Nephron (organoid): ENCODE measurements around the gene GCG.

Experiments used
- H3K27ac Mint-ChIP-seq, 3 experiments: 2 replicates each; pipeline ENCODE4 v1.8.0; 2020; ENCODE audit warnings: mixed read lengths in 3 of 3, mild to moderate bottlenecking in 2 of 3, moderate library complexity in 1 of 3
- H3K27me3 Mint-ChIP-seq: 2 replicates; pipeline ENCODE4 v1.8.0; 2021; ENCODE audit warnings: low read depth, mild to moderate bottlenecking, moderate library complexity, mixed read lengths
- H3K36me3 Mint-ChIP-seq: 2 replicates; pipeline ENCODE4 v1.8.0; 2020; ENCODE audit warnings: low read depth, mixed read lengths
- H3K4me1 Mint-ChIP-seq: 2 replicates; pipeline ENCODE4 v1.8.0; 2020; ENCODE audit warnings: mixed read lengths
- H3K4me3 Mint-ChIP-seq, 3 experiments: 2 replicates each; pipeline ENCODE4 v1.8.0; 2020; ENCODE audit warnings: mild to moderate bottlenecking in 3 of 3, mixed read lengths in 3 of 3, moderate library complexity in 2 of 3
- H3K9me3 Mint-ChIP-seq: 2 replicates; pipeline ENCODE4 v1.8.0; 2020; ENCODE audit warnings: mixed read lengths
- CTCF ChIP-seq, 3 experiments: fragments of 200-600 bp; sonication (generic); IDR thresholded peaks; one replicate each; pipeline ENCODE4 v1.5.0; 2021; ENCODE audit warnings: antibody characterized with exemption in 3 of 3; ENCODE audit not compliant: unreplicated experiment in 3 of 3

Gene GCG

DNA sequence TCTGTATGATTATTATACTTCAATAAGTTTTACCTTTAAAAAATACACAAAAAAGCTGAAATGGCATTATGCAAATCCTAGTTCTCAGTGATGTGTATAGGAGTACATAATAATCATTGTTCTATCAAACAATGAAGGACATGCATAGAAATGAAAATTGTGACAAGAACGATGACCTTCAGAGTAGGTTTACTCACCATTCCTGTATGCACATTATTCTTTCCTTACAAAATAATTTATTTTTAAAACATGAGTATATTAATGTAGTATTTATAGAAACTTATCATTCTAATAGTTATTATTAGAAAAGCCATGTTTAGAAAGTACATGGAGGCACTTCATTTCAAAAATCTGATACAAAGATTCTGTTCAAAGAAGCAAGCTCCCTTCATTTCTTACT is 45.3 kb downstream of the GCG start:
- H3K36me3 Mint-ChIP-seq: no peaks in the 10 kb centered on the region
- H3K27me3 Mint-ChIP-seq: no peaks in the 10 kb centered on the region
- TF ChIP-seq CTCF (IDR thresholded peaks at IDR 0.05; ENCODE audit: unreplicated experiment in 3 of 3): no peak
- no peaks in the 10 kb centered on the region for H3K9me3 Mint-ChIP-seq
- H3K4me1 Mint-ChIP-seq: no peaks in the 10 kb centered on the region
- H3K4me3 Mint-ChIP-seq: no peak overlapping the region
- no peak overlapping the region for H3K27ac Mint-ChIP-seq

GRCh38 chr2:162106146-162106551 is 45.9 kb downstream of the GCG start:
- H3K4me3 Mint-ChIP-seq: no peak overlapping the region
- H3K4me1 Mint-ChIP-seq: no peaks in the 10 kb centered on the region
- H3K9me3 Mint-ChIP-seq: no peaks in the 10 kb centered on the region
- no peak overlapping the region for H3K27ac Mint-ChIP-seq
- TF ChIP-seq CTCF (IDR thresholded peaks at IDR 0.05; ENCODE audit: unreplicated experiment in 3 of 3): no peak
- H3K36me3 Mint-ChIP-seq: no peaks in the 10 kb centered on the region
- H3K27me3 Mint-ChIP-seq: no peaks in the 10 kb centered on the region

- H3K4me3 Mint-ChIP-seq: no peak overlapping the region
- no peak overlapping the region for H3K27ac Mint-ChIP-seq
- no peaks in the 10 kb centered on the region for H3K36me3 Mint-ChIP-seq
- TF ChIP-seq CTCF (IDR thresholded peaks at IDR 0.05; ENCODE audit: unreplicated experiment in 3 of 3): no peak
- no peaks in the 10 kb centered on the region for H3K4me1 Mint-ChIP-seq
- H3K9me3 Mint-ChIP-seq: no peaks in the 10 kb centered on the region
- no peaks in the 10 kb centered on the region for H3K27me3 Mint-ChIP-seq
These were observed 48.5 kb downstream of the GCG start for GRCh38 chr2:162103443-162104009.

DNA sequence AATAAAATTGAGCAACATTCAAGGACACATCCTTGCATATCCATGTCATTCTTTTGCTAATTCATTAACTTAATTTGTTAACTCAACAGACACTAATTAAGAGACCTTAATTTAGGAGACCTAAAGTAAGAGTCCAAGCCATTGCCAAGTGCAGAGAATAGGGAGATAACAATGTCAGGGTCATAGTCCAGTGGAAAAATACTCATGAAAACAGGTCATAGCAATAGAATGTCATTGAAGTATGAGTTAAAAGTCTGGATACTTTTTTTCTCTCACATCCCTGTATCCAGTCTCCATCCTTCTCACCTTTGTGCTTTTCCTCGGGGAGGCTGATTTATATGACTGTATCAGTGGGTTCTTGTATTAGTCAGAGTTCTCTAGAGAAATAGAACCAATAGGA is 51.5 kb downstream of the GCG start:
- Mint-ChIP-seq H3K9me3 (no peaks in the 10 kb centered on the region), H3K4me1 (no peaks in the 10 kb centered on the region), H3K27ac (no peak overlapping the region), H3K36me3 (no peaks in the 10 kb centered on the region), H3K4me3 (no peak overlapping the region), H3K27me3 (no peaks in the 10 kb centered on the region)
- no peak for TF ChIP-seq CTCF (IDR thresholded peaks at IDR 0.05; ENCODE audit: unreplicated experiment in 3 of 3)

GRCh38 chr2:162099836-162100235 is 52.2 kb downstream of the GCG start:
- H3K27me3 Mint-ChIP-seq: no peaks in the 10 kb centered on the region
- H3K36me3 Mint-ChIP-seq: no peaks in the 10 kb centered on the region
- no peak overlapping the region for H3K4me3 Mint-ChIP-seq
- no peak for TF ChIP-seq CTCF (IDR thresholded peaks at IDR 0.05; ENCODE audit: unreplicated experiment in 3 of 3)
- no peak overlapping the region for H3K27ac Mint-ChIP-seq
- H3K4me1 Mint-ChIP-seq: no peaks in the 10 kb centered on the region
- no peaks in the 10 kb centered on the region for H3K9me3 Mint-ChIP-seq
